Fibroblast of lung (primary cell): ENCODE measurements around the gene DLGAP1. TPM values are rescaled to one million over a fixed set of nuclear protein-coding genes. Genes with fewer than 3 reads are reported as not detected.
A peak's percentile ranks its signal among the peaks of the same experiment; 100 is the strongest.

ENCODE experiments used
- DNase-seq, 2 donors: peaks; one replicate each; pipeline versions ENCODE4 v3.0.0 to v3.0.0-alpha.2; 2010; ENCODE audit warnings: low read depth in 2 of 2
- H2AFZ ChIP-seq: 2 replicates; pipeline ENCODE4 v1.5.1; 2012; ENCODE audit warnings: low read length, control low read depth, inconsistent platforms
- H3K27ac ChIP-seq: 2 replicates; pipeline ENCODE4 v1.5.1; 2011; ENCODE audit warnings: low read length, control low read depth; ENCODE audit not compliant: insufficient read depth
- H3K27me3 ChIP-seq: 2 replicates; pipeline ENCODE4 v1.5.1; 2011; ENCODE audit warnings: mild to moderate bottlenecking, low read length; ENCODE audit not compliant: control insufficient read depth, insufficient read depth
- H3K36me3 ChIP-seq: 2 replicates; pipeline ENCODE4 v1.5.1; 2011; ENCODE audit warnings: low read length; ENCODE audit not compliant: control insufficient read depth, insufficient read depth
- H3K4me1 ChIP-seq: 2 replicates; pipeline ENCODE4 v1.5.1; 2011; ENCODE audit warnings: low read length; ENCODE audit not compliant: control insufficient read depth, insufficient read depth; ENCODE audit errors: extremely low read depth
- H3K4me2 ChIP-seq: 2 replicates; pipeline ENCODE4 v1.5.1; 2011; ENCODE audit warnings: low read length, control low read depth; ENCODE audit not compliant: insufficient read depth; ENCODE audit errors: extremely low read depth
- H3K4me3 ChIP-seq, 4 experiments: fragments of 200-600 bp in 1 of 4; sonication (generic) in 1 of 4; replicated peaks in 1 of 4; 2 replicates each; pipeline ENCODE4 v1.5.1; 2011 to 2016; ENCODE audit warnings: low read length in 4 of 4, low read depth in 3 of 4, mild to moderate bottlenecking in 3 of 4, control low read depth in 2 of 4, inconsistent platforms in 1 of 4, mixed read lengths in 1 of 4; ENCODE audit not compliant: insufficient read depth in 1 of 4; ENCODE audit errors: control extremely low read depth in 1 of 4
- H3K79me2 ChIP-seq: 2 replicates; pipeline ENCODE4 v1.5.1; 2012; ENCODE audit warnings: mild to moderate bottlenecking, low read length, inconsistent platforms; ENCODE audit not compliant: control insufficient read depth, insufficient read depth
- H3K9ac ChIP-seq: 2 replicates; pipeline ENCODE4 v1.5.1; 2011; ENCODE audit warnings: mild to moderate bottlenecking, low read length, control low read depth; ENCODE audit not compliant: insufficient read depth
- H3K9me3 ChIP-seq: 2 replicates; pipeline ENCODE4 v1.5.1; 2012; ENCODE audit warnings: low read depth, low read length; ENCODE audit not compliant: control insufficient read depth, insufficient read depth
- H4K20me1 ChIP-seq: 2 replicates; pipeline ENCODE4 v1.5.1; 2011; ENCODE audit warnings: low read length; ENCODE audit not compliant: control insufficient read depth, insufficient read depth; ENCODE audit errors: extremely low read depth
- CTCF ChIP-seq, 2 donors: IDR thresholded peaks in 1 of 2; conservative IDR thresholded peaks in 1 of 2; 1 replicate in 1 of 2; 2 replicates in 1 of 2; pipeline ENCODE4 v1.5.1; 2011 to 2012; ENCODE audit warnings: low read length in 2 of 2, control low read depth in 1 of 2, inconsistent platforms in 1 of 2, low read depth in 1 of 2, mild to moderate bottlenecking in 1 of 2
- EZH2 ChIP-seq: IDR thresholded peaks from 2 replicates; pipeline ENCODE4 v1.5.1; 2012; ENCODE audit warnings: low read length, control low read depth, mild to moderate bottlenecking; ENCODE audit errors: missing control alignments
- polyA plus RNA-seq, 2 donors: library from polyadenylated mRNA; depleted of rRNA in 1 of 2; stranded (reverse) in 1 of 2; unstranded in 1 of 2; fragments of >200 nt; gene quantifications; 2 replicates each; pipeline ENCODE4 v1.2.1, GENCODE V29; 2011 to 2012; ENCODE audit warnings: missing spikeins in 1 of 2
- total RNA-seq: library from RNA; depleted of rRNA; stranded (reverse); fragments of >200 nt; gene quantifications from 2 replicates; pipeline ENCODE4 v1.2.1, GENCODE V29; 2014

The DLGAP1 gene
- total and polyA plus RNA-seq, 2 donors (not counting 1 experiment from before 2014, with no cell fraction given), result 0.16 to 0.17 TPM

GRCh38 chr18:3528231-3528630 lies 926.9 kb downstream of the DLGAP1 start:
- TF ChIP-seq CTCF (conservative IDR thresholded peaks at IDR 0.05 in 1 of 2, IDR thresholded peaks at IDR 0.05 in 1 of 2; ENCODE audit: low read depth in 1 of 2, low read length in 2 of 2), result no peak
- TF ChIP-seq EZH2, result no peak
- H4K20me1 ChIP-seq, result no peaks in the 10 kb centered on the region
- DNase-seq, result no peak

GRCh38 chr18:3526421-3527354 lies 928.4 kb downstream of the DLGAP1 start:
- H3K9me3 ChIP-seq, result no peaks in the 10 kb centered on the region
- H3K4me2 ChIP-seq, result no peak overlapping the region
- H3K9ac ChIP-seq, result no peak overlapping the region
- no peaks in the 10 kb centered on the region for H3K27me3 ChIP-seq
- H4K20me1 ChIP-seq, result no peaks in the 10 kb centered on the region
- no peaks in the 10 kb centered on the region for H3K79me2 ChIP-seq
- no peak overlapping the region for H3K4me3 ChIP-seq
- no peaks in the 10 kb centered on the region for H3K4me1 ChIP-seq
- H3K27ac ChIP-seq, result no peak overlapping the region
- no peaks in the 10 kb centered on the region for H3K36me3 ChIP-seq
- no peak overlapping the region for H2AFZ ChIP-seq
- DNase-seq, result peak; percentile 48 to 86
- TF ChIP-seq CTCF (conservative IDR thresholded peaks at IDR 0.05 in 1 of 2, IDR thresholded peaks at IDR 0.05 in 1 of 2; ENCODE audit: low read depth in 1 of 2, low read length in 2 of 2), result no peak
- TF ChIP-seq EZH2, result no peak

More at GRCh38 chr18:3528231-3528630, 926.9 kb downstream of the DLGAP1 start:
- H3K9me3 ChIP-seq, result no peaks in the 10 kb centered on the region
- H3K36me3 ChIP-seq, result no peaks in the 10 kb centered on the region
- H3K4me1 ChIP-seq, result no peaks in the 10 kb centered on the region
- H3K9ac ChIP-seq, result no peak overlapping the region
- H2AFZ ChIP-seq, result no peak overlapping the region
- no peak overlapping the region for H3K4me3 ChIP-seq
- no peaks in the 10 kb centered on the region for H3K27me3 ChIP-seq
- no peak overlapping the region for H3K27ac ChIP-seq
- no peaks in the 10 kb centered on the region for H3K79me2 ChIP-seq
- H3K4me2 ChIP-seq, result no peak overlapping the region

GRCh38 chr18:3525870-3526420 lies 929.2 kb downstream of the DLGAP1 start:
- Histone ChIP-seq H3K36me3 (no peaks in the 10 kb centered on the region), H3K4me3 (no peak overlapping the region), H3K27ac (no peak overlapping the region), H2AFZ (no peak overlapping the region), H3K4me1 (no peaks in the 10 kb centered on the region), H3K9me3 (no peaks in the 10 kb centered on the region), H3K9ac (no peak overlapping the region), H4K20me1 (no peaks in the 10 kb centered on the region), H3K27me3 (peaks cover 2% of the 10 kb centered on the region), H3K79me2 (no peaks in the 10 kb centered on the region), H3K4me2 (no peak overlapping the region)
- DNase-seq, result peak in 1 of 2 donors; percentile 72
- TF ChIP-seq EZH2 (no peak), CTCF (conservative IDR thresholded peaks at IDR 0.05 in 1 of 2, IDR thresholded peaks at IDR 0.05 in 1 of 2; ENCODE audit: low read depth in 1 of 2, low read length in 2 of 2) (no peak)
